Measurements from ENCODE around the gene SNX1. TPM values are rescaled to one million over a fixed set of nuclear protein-coding genes. Genes with fewer than 3 reads are reported as not detected.
A peak's percentile ranks its signal among the peaks of the same experiment; 100 is the strongest.

Gene SNX1
- total RNA-seq, 2 donors from 2014 or later: 44.8 to 57.1 TPM

DNA sequence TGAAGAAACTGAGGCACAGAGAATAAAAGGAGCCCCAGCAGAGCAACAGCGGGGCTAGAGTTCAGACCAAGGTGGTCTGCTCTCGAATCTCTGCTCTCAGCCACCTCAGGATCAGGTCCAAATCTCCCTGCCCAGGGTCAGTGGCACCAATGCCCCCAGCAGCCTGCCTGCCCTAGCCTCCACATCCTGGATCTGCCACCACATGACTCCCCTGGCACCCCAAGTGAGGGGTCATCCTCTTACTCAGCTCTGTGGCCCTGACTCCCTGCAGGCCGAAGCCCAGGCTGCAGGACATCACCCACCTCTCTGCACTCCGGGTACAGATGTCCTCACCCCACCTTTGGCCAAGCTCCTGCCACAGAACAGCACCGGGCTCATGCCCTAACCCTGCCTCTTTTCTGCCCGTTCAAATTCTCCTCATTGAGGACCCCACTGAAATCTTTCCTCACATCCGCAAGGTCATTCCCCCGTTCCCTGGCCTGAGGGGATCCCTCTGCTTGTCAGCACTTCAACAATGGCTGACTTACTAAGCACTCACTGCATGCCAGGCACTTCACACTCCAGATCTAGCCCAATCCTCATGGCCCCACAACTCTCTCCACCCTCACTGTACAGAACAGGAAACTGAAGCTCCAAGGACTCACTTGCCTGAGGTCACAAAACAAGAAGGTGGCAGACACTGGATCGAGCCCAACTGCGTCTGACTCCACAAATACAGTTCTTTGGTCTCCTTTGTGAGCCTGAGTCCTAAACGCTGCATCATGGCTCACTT lies 62.8 kb downstream of the SNX1 start:
- Histone ChIP-seq H3K4me3 (peak overlapping the region in 1 of 2 donors; percentile 9), H3K36me3 (peaks cover 71% of the 10 kb centered on the region)

GRCh38 chr15:64161688-64162477 lies 66.1 kb downstream of the SNX1 start:
- no peak for DNase-seq (ENCODE audit: low spot score)
- Histone ChIP-seq H3K4me3 (peak overlapping the region; percentile 84 to 86), H3K4me1 (peaks cover 0 to 65% of the 10 kb centered on the region in 2 donors), H3K36me3 (peaks cover 50% of the 10 kb centered on the region), H3K27ac (peak overlapping the region; percentile 90 to 92), H3K9me3 (no peaks in the 10 kb centered on the region), H3K27me3 (no peaks in the 10 kb centered on the region)
- TF ChIP-seq, protein P1, sequence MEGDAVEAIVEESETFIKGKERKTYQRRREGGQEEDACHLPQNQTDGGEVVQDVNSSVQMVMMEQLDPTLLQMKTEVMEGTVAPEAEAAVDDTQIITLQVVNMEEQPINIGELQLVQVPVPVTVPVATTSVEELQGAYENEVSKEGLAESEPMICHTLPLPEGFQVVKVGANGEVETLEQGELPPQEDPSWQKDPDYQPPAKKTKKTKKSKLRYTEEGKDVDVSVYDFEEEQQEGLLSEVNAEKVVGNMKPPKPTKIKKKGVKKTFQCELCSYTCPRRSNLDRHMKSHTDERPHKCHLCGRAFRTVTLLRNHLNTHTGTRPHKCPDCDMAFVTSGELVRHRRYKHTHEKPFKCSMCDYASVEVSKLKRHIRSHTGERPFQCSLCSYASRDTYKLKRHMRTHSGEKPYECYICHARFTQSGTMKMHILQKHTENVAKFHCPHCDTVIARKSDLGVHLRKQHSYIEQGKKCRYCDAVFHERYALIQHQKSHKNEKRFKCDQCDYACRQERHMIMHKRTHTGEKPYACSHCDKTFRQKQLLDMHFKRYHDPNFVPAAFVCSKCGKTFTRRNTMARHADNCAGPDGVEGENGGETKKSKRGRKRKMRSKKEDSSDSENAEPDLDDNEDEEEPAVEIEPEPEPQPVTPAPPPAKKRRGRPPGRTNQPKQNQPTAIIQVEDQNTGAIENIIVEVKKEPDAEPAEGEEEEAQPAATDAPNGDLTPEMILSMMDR (IDR thresholded peaks at IDR 0.05): no peak

More for the DNA sequence above, 62.8 kb downstream of the SNX1 start:
- H3K4me1 ChIP-seq: peaks cover 0 to 70% of the 10 kb centered on the region in 2 donors
- no peaks in the 10 kb centered on the region for H3K9me3 ChIP-seq
- H3K27me3 ChIP-seq: no peaks in the 10 kb centered on the region
- TF ChIP-seq, protein P1 (IDR thresholded peaks at IDR 0.05): no peak
- peak overlapping the region; percentile 90 to 92 for H3K27ac ChIP-seq
- DNase-seq (ENCODE audit: low spot score): no peak

DNA sequence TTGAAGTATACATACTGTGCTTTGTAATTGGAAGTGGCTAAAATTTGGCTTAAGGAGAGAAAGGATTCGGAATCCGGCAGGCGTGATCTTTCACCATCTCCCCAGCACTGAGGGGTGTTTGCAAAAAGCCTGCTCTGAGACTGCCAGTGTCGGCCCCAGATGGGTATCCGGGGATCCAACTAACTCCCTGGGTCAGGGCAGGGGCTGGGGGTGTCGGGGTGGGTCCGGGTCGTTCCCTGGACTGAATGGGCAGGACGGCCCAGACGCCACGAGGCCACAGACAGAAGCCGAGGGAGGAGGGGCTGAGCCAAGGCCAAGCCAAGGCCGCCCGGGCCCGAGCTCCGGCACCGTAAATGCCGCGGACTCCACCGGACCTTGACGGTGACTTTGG lies 66.7 kb downstream of the SNX1 start:
- H3K27ac ChIP-seq: peak overlapping the region; percentile 90 to 92
- peaks cover 44% of the 10 kb centered on the region for H3K36me3 ChIP-seq
- peak overlapping the region; percentile 84 to 86 for H3K4me3 ChIP-seq
- H3K9me3 ChIP-seq: no peaks in the 10 kb centered on the region
- peaks cover 0 to 59% of the 10 kb centered on the region in 2 donors for H3K4me1 ChIP-seq
- TF ChIP-seq, protein P1 (IDR thresholded peaks at IDR 0.05): no peak
- H3K27me3 ChIP-seq: no peaks in the 10 kb centered on the region
- DNase-seq (ENCODE audit: low spot score): no peak

GRCh38 chr15:64162869-64163658 lies 67.3 kb downstream of the SNX1 start, which contains the start of gene PPIB:
TSS of gene PPIB (minus strand) at chr15:64163022. CDS start at chr15:64162986, 36 bp downstream.
- H3K36me3 ChIP-seq: peaks cover 38% of the 10 kb centered on the region
- peaks cover 0 to 56% of the 10 kb centered on the region in 2 donors for H3K4me1 ChIP-seq
- H3K27me3 ChIP-seq: no peaks in the 10 kb centered on the region
- peak within 1 kb of the TSS; percentile 84 to 86 for H3K4me3 ChIP-seq
- H3K27ac ChIP-seq: peak within 1 kb of the TSS; percentile 90 to 92
- peak; percentile 97 for DNase-seq (ENCODE audit: low spot score)
- TF ChIP-seq, protein P1 (IDR thresholded peaks at IDR 0.05): peak; percentile 29 to 67
- H3K9me3 ChIP-seq: no peaks in the 10 kb centered on the region

DNA sequence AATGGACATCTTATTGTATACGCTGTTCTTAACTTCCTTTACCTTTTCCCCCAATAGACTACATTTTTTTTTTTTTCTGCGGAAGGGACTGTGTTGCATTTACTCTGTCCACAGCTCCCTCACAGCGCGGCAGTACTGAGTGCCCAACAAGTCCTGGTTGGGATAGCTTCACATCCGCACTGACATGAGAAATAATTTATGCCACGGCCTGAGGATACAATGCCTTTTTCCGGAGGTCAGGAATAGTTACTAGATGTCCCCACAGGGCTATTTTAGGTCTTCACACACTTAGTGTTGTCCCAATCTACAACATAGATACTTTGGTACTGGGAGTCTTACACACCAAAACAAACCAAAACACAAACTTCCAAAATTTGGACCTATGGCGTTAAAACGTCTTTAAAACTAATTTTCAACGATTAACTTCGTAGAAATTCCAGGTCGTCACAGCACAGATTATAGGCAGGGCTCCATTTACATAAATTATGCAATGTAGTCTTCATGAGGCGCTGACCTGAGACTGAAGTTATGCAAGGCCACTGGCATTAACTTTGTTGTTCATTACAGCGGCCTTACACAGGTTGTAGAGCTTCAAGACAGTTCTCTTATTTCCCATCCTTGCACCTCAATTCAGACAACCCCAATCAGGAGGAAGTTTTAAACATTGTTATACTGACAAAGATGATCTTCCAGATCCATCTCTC lies 68.0 kb downstream of the SNX1 start:
- Histone ChIP-seq H3K27me3 (no peaks in the 10 kb centered on the region), H3K9me3 (no peaks in the 10 kb centered on the region), H3K36me3 (peaks cover 31% of the 10 kb centered on the region), H3K4me3 (peak overlapping the region; percentile 14 to 86), H3K4me1 (peaks cover 0 to 49% of the 10 kb centered on the region in 2 donors), H3K27ac (peak overlapping the region; percentile 90 to 92)
- DNase-seq (ENCODE audit: low spot score): no peak
- TF ChIP-seq, protein P1 (IDR thresholded peaks at IDR 0.05): no peak

Data from right atrium auricular region (tissue), 2 donors.